CMK (cell line): ENCODE measurements around the gene SHISA9.

Experiments
- DNase-seq: peaks from one replicate; pipeline ENCODE4 v3.0.0-alpha.2; 2010; ENCODE audit warnings: low read depth

SHISA9 gene

DNA sequence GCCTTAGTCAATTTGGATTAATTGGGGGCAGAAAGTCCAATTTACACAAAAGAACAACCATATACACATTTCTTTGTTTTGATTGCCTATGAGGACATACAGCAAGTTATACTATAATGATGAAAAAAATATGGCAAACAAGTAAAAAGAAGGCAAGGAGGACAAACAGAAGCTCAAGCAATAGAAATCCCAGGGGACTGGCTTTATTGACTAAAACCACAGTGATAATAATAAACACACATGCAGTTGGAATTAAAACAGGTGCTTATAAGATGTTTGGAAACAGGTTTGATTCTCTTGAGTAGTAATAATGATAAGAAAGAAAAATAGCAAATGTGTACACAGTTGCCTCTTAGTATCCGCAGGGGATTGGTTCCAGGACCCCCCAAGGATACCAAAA is 176.4 kb downstream of the SHISA9 start:
- no peak for DNase-seq

DNA sequence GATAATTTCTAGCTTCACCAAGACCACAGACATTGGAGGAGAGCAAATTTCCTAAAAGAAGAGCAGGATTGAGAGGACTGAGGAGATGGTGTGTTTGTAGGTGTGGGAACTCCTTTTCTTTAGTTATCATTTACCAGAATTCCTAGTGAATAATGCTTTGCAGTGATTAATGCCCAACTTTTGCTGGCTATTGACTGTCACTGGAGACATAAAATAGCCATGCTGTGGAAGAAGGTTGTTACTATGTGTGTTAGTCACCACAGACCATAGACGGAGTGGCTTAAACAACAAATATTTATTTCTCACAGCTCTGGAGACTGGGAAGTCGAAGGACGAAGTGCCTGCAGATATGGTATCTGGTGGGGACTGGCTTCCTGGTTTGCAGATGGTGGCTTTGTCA is 179.1 kb downstream of the SHISA9 start:
- no peak for DNase-seq

DNA sequence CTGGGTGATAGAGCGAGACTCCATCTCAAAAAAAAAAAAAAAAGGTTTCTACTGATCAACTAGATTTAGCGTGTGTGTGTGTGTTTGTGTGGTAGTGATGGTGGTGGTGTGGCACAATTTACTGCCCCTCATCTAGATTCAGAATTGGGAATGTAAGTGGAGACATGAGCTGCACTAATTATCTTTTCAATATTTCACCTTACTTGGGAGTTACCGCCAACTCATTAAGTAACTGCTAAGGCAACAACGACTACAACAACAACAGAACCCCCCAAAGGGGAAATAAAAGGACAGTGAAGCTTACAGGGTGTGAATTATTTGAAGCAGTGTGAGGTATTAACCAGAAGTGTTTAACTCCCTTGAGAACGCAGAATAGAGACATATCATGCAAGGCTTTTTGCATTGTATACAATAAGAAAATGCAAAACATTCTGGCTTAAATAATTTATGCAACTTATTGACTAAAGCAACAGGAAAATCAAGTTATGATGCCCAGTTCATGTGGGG is 180.5 kb downstream of the SHISA9 start:
- DNase-seq = no peak

DNA sequence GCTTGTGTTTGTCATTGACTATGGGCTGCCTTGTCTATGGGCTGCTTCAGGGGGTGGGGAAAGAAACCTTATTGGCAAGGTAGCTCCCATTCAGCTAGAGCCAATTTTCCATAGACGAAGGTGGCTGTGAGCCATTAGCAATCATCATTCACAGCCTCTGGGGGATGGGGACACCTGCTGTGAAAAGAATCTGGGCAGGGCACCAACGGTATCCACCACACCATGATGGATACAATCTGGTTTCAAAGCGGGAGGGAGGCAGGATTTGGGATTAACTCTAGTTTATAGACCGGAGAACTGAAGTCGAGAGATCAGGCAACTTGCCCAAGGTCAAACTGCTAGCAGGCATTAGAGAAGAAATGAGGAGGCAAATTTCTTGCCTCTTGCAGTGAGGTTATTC is 182.3 kb downstream of the SHISA9 start:
- no peak for DNase-seq

DNA sequence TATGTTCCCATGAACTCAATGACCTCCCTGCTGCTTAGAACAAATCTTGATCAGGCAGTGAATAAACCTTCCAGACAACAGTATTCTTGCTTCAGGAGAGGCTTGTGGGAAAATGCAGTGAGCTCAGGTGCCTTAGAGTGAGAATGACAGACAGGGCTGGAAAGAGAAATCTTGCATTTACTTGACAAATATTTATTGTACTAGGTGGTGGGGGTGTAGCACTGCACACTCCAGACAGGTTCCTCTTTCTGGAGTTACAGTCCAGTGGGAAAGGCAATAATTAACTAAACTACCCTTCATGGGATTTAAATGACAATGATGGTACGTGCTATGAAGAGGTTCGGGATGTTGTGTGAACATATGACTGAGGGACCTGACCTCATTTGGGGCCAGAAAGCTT is 182.9 kb downstream of the SHISA9 start:
- DNase-seq = no peak

DNA sequence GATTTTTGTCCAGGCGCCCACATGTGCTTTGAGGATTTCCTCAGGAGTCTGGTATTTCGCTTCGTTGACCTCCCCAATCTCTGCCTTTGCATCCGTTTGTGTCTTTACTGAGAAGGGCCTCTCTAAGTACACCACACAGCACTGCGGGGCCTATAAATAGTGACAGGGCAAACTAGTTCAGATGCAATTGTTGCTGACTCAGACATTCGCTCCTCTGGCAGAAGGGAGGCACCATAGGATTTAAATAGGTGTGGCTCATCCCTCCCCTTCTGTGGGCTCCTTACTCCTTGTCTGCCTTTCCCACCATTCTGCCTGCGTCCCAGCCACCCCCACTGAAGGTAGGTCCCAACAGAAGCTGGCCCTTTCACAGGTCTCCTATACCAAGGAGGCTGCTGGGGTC is 192.3 kb downstream of the SHISA9 start:
- no peak for DNase-seq

- no peak for DNase-seq
These were observed 193.7 kb downstream of the SHISA9 start for GRCh38 chr16:13095061-13095460.

GRCh38 chr16:13098536-13098935 is 197.1 kb downstream of the SHISA9 start:
- DNase-seq = no peak

GRCh38 chr16:13099822-13100221 is 198.4 kb downstream of the SHISA9 start:
- no peak for DNase-seq

DNA sequence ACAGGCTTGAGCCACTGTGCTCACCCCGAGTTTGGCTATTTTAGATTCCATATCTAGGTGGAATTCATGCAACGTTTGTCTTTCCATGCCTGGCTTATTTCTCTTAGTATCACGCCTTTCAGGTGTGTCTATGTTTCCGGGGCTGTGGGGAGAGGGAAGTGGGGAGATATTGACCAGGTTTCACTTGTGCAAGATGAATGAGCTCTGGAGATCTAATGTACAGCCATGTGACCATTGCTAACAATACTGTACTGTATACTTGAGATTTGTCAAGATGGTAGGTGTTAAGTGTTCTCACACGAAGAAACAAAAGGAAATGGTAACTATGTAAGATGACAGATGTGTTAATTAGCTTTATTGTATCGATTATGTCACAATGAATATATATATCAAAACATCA is 199.6 kb downstream of the SHISA9 start:
- DNase-seq = no peak

DNA sequence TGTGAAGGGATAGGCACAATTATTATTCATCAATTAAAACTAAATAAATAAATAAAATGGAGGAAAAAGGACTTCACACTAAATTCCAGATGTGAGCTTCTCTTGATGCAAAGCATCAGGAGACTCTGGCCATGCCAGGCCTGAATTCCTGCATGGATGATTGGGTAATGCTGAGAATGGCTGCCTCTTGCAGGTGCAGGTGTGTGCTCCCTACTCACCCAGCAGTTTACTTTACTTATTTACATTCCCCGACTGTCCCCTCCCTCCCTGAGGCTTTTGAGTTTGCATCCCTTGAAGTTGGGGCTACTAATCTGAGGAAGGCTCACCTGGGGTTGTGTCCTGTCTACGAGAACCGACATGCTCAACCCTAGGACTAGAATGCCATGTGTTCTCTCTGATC is 200.4 kb downstream of the SHISA9 start:
- DNase-seq = no peak

DNA sequence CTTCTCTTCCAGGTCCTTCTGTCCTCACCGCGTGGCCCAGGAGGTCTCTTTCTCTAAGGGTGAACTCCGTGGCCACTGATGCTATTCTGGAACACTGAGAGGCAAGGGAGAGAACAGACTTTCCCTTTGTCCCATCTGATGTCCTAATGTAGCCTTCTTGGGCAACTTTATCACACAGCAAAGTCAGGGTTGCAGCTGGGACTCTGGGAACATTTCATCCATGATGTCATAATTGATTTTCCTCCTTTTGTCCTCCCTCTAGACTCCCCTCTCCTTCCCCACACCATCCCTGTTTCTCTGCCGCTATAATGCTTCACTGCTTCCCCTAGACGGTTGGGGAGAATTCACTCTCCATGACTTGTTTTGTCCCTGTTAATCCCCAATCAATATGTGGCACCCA is 201.0 kb downstream of the SHISA9 start:
- DNase-seq = no peak

GRCh38 chr16:13103831-13104530 is 202.6 kb downstream of the SHISA9 start:
- no peak for DNase-seq

- DNase-seq = no peak
These were observed 203.4 kb downstream of the SHISA9 start for GRCh38 chr16:13104772-13105171.

GRCh38 chr16:13105427-13105826 is 204.0 kb downstream of the SHISA9 start:
- DNase-seq = no peak

DNA sequence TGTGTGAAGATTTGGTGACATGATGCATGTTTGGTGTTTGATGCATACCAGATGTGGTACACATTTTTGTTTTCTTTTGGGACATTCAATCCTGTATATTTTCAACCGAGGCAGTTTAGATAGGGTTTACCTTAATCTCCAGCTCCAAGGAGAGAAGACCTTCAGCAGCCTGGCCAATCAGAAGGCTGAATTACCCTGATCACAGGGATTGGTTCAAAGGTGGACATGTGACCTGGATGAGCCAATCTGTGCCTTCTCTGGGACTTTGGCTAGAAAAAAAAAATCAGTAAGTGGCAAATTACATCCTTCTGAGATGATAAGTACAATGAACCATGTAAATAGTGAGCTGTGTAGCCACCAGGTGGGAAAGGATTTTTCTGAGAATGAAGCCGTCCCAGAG is 205.1 kb downstream of the SHISA9 start:
- no peak for DNase-seq

DNA sequence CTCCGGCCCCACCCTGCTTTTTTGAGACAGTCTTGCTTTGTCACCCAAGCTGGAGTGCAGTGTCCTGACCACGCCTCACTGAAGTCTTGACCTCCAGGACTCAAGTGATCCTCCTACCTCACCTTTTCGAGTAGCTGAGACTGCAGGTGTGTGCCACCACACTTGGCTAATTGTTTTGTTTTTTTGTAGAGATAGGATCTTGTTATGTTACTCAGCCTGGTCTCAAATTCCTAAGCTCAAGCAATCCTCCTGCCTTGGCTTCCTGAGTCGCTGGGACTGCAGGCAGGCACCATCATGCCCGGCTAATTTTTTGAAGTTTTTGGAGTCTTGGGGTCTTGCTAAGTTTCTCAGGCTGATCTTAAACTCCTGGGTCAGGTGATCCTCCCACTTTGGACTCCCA is 206.7 kb downstream of the SHISA9 start:
- DNase-seq = no peak

DNA sequence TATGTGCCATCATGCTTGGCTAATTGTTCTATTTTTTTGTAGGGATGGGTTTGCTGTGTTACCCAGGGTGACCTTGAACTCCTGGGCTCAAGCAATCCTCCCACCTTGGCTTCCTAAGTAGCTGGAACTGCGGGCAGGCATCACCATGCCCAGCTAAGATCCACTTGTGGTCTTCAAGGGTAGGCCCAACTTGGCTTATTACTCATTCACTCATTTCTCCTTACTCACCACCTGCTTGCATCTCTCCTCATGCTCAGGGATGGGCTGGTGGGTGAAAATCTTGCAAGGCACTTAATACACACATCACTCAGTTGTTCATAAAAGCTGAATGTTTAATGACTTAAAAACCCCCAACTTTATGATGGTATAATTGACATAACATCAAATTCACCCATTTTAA is 207.8 kb downstream of the SHISA9 start:
- DNase-seq = no peak

- DNase-seq = no peak
These were observed 208.9 kb downstream of the SHISA9 start for GRCh38 chr16:13110124-13110796.

DNA sequence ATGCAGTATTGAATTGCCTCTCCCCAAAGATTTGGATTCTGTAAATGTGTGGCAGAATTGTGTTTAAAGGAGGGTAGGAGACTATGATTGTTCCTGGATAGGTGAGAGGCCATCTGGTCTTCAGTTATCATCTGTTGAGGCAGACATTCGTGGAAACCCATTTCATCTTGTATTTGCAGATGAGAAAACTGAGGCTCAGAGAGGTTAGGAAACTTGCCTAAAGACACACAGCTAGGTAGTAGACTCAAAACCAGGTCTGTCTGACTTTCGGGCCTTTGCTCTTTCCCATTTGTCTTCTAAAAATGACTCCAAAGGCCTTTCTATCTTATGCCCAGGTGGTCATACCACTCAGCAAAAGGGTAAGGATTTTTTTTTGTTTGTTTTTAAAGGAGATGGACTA is 210.3 kb downstream of the SHISA9 start:
- no peak for DNase-seq

- no peak for DNase-seq
These were observed 212.3 kb downstream of the SHISA9 start for GRCh38 chr16:13113741-13114140.

DNA sequence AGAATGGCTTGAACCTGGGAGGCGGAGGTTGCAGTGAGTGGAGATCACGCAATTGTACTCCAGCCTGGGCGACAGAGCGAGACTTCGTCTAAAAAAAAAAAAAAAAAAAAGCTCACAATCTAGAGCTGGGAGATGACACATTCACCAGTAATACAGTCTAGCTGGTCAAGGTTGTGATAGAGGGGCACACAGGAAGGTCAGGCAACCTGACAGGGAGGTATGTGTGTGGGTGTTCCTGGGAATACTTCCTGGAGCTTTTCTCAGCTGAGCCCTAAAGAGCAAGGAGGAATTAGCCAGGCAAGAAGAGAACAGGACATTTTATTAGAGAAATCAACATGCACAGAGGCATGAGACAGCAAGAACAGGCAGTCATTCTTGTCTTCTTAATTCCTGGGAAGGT is 216.7 kb downstream of the SHISA9 start:
- DNase-seq = no peak

- no peak for DNase-seq
These were observed 218.7 kb downstream of the SHISA9 start for GRCh38 chr16:13120091-13120490.

- DNase-seq = no peak
These were observed 219.2 kb downstream of the SHISA9 start for GRCh38 chr16:13120557-13120956.
